ENCODE results near the gene WSCD1.

Gene WSCD1

GRCh38 chr17:6059406-6059805 is 10.8 kb upstream of the WSCD1 start:
- in situ Hi-C loops (cut with HindIII; ENCODE audit: low sequenced_read_pairs): no loop called here

GRCh38 chr17:6061290-6061689 is 8.9 kb upstream of the WSCD1 start:
- in situ Hi-C loops (cut with HindIII; ENCODE audit: low sequenced_read_pairs): no loop called here

- in situ Hi-C loops (cut with HindIII; ENCODE audit: low sequenced_read_pairs): no loop called here
Observed at GRCh38 chr17:6064868-6065267, 5.3 kb upstream of the WSCD1 start.

- in situ Hi-C loops (cut with HindIII; ENCODE audit: low sequenced_read_pairs): no loop called here
Observed at GRCh38 chr17:6065351-6065750, 4.8 kb upstream of the WSCD1 start.

GRCh38 chr17:6066183-6066948 is 3.8 kb upstream of the WSCD1 start:
- in situ Hi-C loops (cut with HindIII; ENCODE audit: low sequenced_read_pairs): no loop called here

DNA sequence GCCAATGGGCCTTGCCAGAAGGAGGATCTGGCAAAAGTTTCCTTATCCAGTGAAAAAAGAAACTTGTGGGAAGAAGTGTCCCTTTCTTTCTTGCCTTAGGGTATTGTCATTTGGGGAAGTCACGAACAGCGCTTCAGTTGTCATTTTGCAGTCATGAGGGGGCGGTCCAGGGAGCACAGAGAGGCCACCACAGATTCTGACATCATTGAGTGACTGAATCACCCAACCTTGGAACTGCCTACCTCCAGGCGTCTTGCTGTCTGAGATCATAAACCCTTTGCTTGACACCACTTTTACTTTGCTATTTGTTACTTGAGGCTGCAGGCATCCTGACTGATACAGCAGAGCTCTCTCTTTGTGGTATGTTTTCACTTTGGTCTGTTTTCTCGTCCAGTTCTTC is 3.1 kb upstream of the WSCD1 start:
- in situ Hi-C loops (cut with HindIII; ENCODE audit: low sequenced_read_pairs): no loop called here

DNA sequence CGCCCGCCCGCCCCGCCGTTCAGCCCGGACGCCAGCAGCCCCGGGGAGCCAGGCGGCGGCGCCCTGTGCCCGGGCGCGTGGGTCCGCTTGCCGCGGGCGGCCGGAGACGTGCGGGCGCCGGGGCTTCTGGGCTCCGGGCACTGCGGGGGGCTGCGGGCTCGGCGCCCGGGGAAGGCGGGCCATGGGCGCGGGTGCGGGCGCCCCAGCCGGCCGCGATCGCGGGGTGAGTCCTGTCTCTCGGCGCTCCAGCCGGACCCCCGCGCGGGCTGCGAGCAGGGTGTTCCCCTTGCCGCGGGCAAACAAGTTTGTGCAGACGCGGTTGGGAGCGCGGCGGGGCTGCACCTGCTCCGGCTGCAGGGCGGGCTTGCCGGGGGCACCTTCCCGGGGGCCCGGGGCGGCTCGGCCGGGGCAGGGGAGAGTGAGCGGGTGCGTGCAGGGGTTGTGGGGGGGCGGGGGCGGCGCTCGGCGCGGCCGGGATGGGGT is 292 bp downstream of the WSCD1 start:
- in situ Hi-C loops (cut with HindIII; ENCODE audit: low sequenced_read_pairs): no loop called here

DNA sequence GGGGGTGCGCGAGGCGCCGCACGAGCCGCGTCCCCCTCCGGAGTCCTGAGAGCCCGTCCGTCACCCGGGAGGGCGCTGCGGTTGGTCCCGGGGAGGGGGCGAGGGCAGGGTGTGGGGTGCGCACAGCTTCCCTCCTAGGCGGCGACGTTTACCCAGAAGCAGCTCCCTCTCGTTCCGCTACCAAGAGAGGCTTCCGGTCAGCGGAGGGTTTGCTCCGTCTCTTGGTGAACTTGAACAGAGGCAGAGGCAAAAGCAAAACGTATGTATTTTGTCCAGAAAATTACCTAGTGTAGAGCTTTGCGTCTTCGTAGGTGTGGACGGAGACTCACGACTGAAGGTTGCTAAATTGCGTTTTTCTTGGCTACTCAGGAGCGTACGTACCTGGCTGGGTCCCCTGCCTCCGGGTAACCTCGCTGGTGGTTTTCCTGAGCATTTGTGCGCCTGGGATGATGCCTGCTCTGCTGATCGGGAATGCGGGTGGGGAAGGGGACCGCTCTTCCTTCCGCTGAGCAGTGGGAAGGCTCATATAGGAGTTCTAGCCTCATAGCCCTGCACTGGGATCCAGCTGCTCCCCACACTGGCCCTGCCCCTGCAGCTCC is 833 bp downstream of the WSCD1 start:
- in situ Hi-C loops (cut with HindIII; ENCODE audit: low sequenced_read_pairs): no loop called here

DNA sequence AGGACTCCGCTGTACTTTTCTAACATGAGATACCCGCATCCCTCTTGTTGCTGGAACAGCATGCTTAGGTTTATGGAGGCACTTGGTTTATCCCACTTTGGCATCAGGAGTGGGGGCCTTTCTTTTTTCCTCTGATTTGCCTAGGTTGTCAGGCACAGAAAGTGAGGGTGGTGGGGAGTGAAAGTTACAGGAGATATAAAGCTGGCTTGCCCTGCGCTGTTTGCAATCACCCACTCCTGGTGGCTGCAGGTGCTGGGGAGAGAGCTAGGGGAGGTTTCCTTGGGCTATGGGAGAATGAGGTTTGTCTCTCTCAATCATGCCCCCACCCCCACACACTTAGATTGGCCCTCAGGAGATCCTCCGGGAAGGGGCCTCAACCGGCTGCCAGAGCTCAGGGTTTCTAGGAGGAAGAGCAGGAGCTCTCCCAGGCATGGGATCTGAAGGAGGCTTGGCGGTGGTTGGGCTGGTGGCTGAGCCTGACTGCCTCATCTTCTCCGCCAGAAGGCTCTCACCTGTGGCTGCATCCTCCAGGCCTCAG is 1.4 kb downstream of the WSCD1 start:
- in situ Hi-C loops (cut with HindIII; ENCODE audit: low sequenced_read_pairs): no loop called here

GRCh38 chr17:6072157-6072556 is 2.0 kb downstream of the WSCD1 start:
- in situ Hi-C loops (cut with HindIII; ENCODE audit: low sequenced_read_pairs): no loop called here

- in situ Hi-C loops (cut with HindIII; ENCODE audit: low sequenced_read_pairs): no loop called here
Observed at GRCh38 chr17:6072611-6073010, 2.4 kb downstream of the WSCD1 start.

DNA sequence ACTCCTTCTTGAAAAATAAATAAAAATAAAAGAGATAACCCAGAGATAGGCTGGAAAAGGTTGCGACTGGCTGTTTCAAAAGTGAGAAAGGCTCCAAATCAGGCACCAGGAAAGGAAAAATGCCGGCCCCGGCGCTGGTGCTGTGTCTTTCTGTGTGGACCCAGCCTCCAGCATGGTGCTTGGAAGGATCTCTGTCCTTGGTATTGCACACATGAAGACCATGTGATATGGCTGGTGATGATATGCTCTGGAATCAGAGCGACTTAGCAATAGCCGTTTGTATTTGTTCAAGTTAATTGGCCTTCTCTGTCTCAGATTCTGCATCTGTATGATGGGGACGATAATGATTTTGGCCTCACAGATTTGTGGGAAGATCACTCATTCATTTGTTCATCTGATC is 3.4 kb downstream of the WSCD1 start:
- in situ Hi-C loops (cut with HindIII; ENCODE audit: low sequenced_read_pairs): no loop called here

DNA sequence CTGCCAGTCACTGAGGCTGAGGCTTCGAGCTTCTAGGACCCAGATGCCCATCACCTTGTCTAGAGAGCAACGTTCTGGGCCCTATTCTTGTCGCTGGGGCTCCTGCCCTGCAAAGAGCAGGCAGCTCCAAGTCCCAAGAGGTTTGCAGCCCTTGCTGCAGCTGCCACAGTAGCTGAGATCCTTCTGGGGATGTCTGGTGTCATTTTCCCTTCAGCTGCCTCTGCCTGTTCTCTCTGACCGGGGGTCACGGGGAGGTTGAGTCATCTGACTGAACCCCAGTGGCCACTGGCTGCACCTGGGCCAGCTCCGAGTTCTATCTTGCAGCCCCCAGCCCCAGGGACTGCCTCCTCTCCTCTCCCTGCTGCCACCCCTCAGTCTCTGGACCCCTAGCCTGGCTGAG is 4.9 kb downstream of the WSCD1 start:
- in situ Hi-C loops (cut with HindIII; ENCODE audit: low sequenced_read_pairs): loop anchor here (5.0 kb wide), 1 partner anchor 268 kb away; no protein-coding TSS in a partner anchor

DNA sequence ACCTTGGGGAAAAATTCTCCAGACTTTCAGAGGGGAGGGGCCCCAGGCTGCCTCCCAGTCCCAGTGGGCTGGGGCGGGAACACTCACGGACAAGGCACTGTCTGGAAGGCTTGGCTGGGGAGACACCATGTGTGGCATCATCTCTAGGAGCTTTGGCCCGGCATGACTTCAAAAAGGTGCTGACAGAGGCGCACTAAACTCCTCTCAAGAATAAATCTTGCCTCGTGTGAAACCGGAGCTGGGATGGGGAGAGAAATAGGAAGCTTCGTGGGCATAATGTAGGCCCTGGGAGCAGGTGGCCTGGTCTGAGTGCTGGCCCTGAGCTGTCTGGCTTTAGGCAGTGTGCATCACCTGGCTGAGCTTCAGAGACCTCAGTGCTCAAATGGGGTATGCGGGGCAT is 5.7 kb downstream of the WSCD1 start:
- in situ Hi-C loops (cut with HindIII; ENCODE audit: low sequenced_read_pairs): loop anchor here (5.0 kb wide), 1 partner anchor 269 kb away; no protein-coding TSS in a partner anchor

DNA sequence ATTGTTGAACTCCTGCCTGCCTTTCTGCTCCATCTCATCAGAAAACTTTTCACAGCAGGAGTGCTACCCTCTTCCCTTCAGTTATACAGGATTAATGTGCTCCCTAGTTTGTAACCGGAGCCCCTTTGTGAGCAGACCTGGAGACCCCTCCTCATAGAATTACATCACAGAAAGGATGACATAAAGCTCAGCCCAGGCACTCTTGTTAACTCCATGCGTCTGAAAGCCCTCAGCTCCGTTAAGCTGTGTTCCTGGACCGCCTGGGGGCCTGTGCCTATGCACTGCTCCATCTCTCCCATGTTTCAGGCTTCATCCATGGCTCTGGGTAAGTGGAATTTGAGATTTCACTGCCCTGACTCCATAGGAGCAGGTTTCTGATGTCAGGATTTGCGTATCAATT is 7.6 kb downstream of the WSCD1 start:
- in situ Hi-C loops (cut with HindIII; ENCODE audit: low sequenced_read_pairs): loop anchor here (5.0 kb wide), 1 partner anchor 270 kb away; no protein-coding TSS in a partner anchor

DNA sequence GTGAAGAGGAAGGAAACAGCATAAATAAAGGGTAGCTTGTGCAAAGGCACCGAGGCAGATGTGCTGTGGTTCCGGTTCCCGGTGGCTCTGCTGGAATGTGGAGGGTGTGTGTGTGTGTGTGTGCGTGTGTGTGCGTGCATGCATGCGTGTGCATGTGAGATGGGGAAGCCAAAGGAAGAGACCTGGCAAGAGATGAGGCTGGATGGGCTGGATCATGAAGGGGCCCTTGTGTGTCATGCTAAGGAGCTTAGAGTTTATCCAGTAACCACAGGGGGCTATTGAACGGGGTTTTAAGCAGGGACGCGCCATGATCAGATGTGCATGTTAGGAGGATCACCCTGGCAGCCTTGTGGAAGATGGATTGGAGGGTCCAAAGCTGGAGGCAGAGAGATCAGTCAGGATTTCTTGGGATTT is 8.3 kb downstream of the WSCD1 start:
- in situ Hi-C loops (cut with HindIII; ENCODE audit: low sequenced_read_pairs): loop anchor here (5.0 kb wide), 1 partner anchor 271 kb away; no protein-coding TSS in a partner anchor

DNA sequence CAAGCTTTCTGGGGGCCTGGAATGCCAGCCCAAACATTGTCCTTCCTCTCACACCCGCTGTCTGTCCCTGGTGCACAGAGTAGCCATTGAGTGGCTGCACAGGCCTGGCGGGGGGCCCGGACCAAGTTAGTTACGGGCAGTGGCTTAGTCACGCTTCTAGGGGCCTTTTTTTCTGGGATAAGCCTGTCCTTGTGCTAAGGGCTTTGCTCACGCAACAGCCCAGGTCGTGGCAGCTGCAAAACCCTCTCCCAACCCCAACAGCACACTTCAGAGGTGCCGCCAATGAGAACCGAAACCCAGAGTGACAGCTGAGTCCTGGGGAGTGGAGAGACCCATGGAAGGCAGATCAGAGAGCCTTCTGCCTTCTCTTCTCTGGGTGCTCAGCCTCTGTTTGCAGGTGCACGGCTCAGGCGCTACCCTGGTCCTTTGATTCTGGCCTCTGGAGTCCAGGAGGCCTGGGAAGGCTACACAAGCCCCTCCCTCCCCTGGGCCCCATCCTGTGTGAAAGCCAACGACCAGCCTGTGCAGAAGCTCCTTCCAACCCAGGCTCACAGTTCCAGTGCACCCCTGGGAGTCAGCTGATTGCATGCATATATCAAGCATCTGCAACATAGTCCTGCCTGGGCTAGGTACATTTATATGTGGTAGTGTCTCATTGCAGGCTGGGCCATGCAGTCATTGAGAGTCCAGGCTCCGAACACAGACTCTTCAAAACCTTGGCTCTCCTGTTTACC is 9.1 kb downstream of the WSCD1 start:
- in situ Hi-C loops (cut with HindIII; ENCODE audit: low sequenced_read_pairs): loop anchor here (5.0 kb wide), 1 partner anchor 272 kb away; no protein-coding TSS in a partner anchor

- in situ Hi-C loops (cut with HindIII; ENCODE audit: low sequenced_read_pairs): loop anchor here (5.0 kb wide), 1 partner anchor 273 kb away; no protein-coding TSS in a partner anchor
Observed at GRCh38 chr17:6079960-6080359, 9.8 kb downstream of the WSCD1 start.

DNA sequence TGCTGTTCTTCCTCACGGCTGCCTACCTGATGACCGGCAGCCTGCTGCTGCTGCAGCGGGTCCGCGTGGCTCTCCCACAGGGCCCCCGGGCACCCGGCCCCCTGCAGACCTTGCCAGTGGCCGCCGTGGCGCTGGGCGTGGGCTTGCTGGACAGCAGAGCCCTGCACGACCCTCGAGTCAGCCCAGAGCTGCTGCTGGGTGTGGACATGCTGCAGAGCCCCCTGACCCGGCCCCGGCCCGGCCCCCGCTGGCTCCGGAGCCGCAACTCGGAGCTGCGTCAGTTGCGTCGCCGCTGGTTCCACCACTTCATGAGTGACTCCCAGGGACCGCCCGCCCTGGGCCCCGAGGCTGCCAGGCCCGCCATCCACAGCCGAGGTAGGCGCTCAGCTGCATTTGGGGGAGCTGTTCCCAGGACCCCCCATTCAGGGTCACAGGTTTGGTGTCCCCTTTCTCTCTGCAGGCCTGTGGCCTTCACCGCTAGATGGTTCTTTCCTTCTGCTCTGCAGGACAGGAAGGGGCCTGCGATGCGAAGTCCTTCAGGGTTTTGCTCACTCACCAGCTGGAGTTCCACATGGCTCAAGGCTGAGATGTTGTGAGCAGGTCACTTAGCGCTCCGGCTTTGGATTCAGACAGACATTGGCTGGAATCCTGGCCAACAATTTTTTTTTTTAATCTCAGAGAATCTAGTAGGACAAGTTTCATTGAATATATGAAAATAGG is 10.7 kb downstream of the WSCD1 start:
- in situ Hi-C loops (cut with HindIII; ENCODE audit: low sequenced_read_pairs): no loop called here

- in situ Hi-C loops (cut with HindIII; ENCODE audit: low sequenced_read_pairs): no loop called here
Observed at GRCh38 chr17:6082335-6082734, 12.2 kb downstream of the WSCD1 start.
